ENCODE results near the gene IWS1.
"Not testable (repeated sequence)": the region's sequence is repeated elsewhere in the genome, so short reads cannot be mapped to it uniquely, and the experiment has no call there.

The IWS1 gene

GRCh38 chr2:127560931-127561280, 34.6 kb upstream of the IWS1 start:
- DNase-seq (ENCODE audit: low spot score): no peak

GRCh38 chr2:127560201-127560930, 34.1 kb upstream of the IWS1 start:
- DNase-seq (ENCODE audit: low spot score): no peak

- no peak for DNase-seq (ENCODE audit: low spot score)
Observed at GRCh38 chr2:127559454-127559853, 33.2 kb upstream of the IWS1 start.

- DNase-seq (ENCODE audit: low spot score): no peak
Observed at GRCh38 chr2:127558911-127559310, 32.6 kb upstream of the IWS1 start.

DNA sequence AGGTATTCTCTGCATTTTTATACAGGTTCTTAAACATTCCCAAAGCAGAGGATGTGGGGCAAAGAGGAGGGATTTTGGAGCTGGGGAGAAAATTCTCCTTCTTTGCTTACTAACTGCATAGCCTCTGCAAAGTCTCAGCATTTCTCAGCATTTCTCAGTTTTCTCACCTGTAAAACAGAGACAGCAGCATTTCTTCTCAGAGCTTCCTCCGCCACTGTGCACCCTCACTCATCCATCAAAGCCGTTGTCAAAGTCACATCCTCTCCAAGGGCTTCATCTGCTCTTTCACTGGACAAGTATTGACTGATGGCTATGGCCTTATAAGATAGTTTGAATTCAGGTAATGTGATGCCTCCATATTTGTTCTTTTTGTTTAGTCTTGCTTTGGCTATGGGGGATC, 26.6 kb upstream of the IWS1 start:
- no peak for DNase-seq (ENCODE audit: low spot score)

- no peak for DNase-seq (ENCODE audit: low spot score)
Observed at GRCh38 chr2:127552336-127552735, 26.0 kb upstream of the IWS1 start.

GRCh38 chr2:127551221-127551930, 25.1 kb upstream of the IWS1 start:
- DNase-seq (ENCODE audit: low spot score): no peak

- DNase-seq (ENCODE audit: low spot score): no peak
Observed at GRCh38 chr2:127546797-127547196, 20.5 kb upstream of the IWS1 start.

- DNase-seq (ENCODE audit: low spot score): no peak
Observed at GRCh38 chr2:127545796-127546195, 19.5 kb upstream of the IWS1 start.

- DNase-seq (ENCODE audit: low spot score): no peak
Observed at GRCh38 chr2:127545189-127545588, 18.9 kb upstream of the IWS1 start.

DNA sequence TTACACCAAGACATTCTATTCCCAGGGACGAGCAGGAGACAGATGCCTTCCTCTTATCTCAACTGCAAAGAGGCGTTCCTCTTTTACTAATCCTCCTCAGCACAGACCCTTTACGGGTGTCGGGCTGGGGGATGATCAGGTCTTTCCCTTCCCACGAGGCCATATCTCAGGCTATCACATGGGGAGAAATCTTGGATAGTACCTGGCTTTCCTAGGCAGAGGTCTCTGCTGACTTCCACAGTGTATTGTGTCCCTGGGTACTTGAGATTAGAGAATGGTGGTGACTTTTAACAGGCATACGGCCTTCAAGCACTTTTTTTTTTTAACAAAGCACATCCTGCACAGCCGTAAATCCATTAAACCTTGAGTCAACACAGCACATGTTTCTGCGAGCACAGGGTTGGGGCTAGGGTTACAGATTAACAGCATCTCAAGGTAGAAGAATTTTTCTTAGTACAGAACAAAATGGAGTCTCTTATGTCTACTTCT, 16.8 kb upstream of the IWS1 start:
- DNase-seq (ENCODE audit: low spot score): not testable (repeated sequence)

GRCh38 chr2:127542231-127542630, 15.9 kb upstream of the IWS1 start:
- DNase-seq (ENCODE audit: low spot score): no peak

GRCh38 chr2:127541809-127542208, 15.5 kb upstream of the IWS1 start:
- no peak for DNase-seq (ENCODE audit: low spot score)

DNA sequence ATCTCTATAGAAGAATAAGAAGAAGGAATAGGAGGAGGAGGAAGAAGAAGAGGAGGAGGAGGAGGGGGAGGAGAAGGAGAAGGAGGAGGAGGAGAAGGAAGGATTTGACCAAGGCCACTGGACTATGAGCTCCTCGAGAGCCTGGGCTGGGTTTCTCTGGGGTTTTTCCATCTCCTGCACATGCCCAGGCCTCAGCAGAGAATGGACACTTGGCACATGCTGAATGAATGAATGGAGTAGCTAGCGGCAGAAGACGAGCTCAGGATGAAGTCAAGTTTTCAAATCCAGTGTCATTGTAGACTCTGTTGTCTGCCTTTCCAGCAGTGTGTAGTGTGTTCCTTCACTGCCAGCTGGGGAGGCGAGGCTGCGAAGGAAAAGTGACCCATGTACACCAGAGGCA, 11.4 kb upstream of the IWS1 start:
- no peak for DNase-seq (ENCODE audit: low spot score)

- DNase-seq (ENCODE audit: low spot score): no peak
Observed at GRCh38 chr2:127536707-127537541, 10.6 kb upstream of the IWS1 start.

DNA sequence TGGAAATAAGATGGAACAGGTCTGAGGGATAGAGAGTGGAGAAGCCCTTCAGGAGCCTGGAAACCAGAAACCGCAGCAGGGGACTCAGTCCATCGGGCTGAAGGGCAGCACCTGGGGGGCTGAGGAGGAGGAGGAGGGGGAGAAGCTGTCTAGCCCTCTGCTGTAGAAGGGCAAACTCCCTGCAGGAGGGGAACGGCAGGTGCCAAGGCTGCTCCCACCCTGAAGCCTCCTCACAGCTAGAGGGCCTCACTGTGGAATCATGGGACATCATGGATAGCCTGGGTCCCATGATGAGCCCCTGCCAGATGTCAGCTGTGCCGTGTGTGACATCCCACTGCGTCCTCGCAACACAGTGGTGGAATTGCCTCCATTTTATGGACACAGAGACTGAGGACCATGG, 9.6 kb upstream of the IWS1 start:
- DNase-seq (ENCODE audit: low spot score): no peak

DNA sequence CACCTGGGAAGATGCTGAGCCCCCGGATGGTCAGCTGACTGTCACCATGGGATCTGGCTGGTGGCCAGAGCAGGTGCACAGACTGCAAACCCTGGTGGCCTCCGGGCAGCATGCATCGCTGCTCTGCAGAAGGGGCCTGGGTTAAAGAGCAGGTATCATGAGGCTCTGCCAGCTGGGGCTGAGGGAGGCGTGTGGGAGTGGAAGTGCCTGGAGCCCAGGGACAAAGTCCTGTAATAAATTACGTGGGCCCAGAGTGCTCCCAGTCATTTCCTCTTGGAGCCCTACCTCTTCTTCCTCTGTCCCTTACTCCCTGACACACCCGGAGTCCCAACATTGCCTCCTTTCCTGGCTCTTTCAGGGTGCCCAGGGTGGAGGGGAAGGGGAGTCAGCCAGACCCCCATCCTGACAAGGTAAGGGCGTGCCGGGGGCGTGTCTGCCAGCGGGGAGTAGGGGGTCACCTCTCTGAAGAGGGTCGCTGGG, 9.2 kb upstream of the IWS1 start, which contains the start of gene MYO7B:
Gene MYO7B (plus strand): TSS at position 262 of the 480 bp plus-strand sequence. CDS start 24,040 bp downstream, outside the sequence.
- DNase-seq (ENCODE audit: low spot score): no peak

- DNase-seq (ENCODE audit: low spot score): no peak
Observed at GRCh38 chr2:127532296-127532695, 6.0 kb upstream of the IWS1 start.

- DNase-seq (ENCODE audit: low spot score): no peak
Observed at GRCh38 chr2:127531221-127531648, 4.9 kb upstream of the IWS1 start.

- DNase-seq (ENCODE audit: low spot score): no peak
Observed at GRCh38 chr2:127530245-127531140, 4.2 kb upstream of the IWS1 start.

- not testable (repeated sequence) for DNase-seq (ENCODE audit: low spot score)
Observed at GRCh38 chr2:127529416-127529815, 3.1 kb upstream of the IWS1 start.
